ENCODE data around the gene ALKBH4. TPM values are rescaled to one million over a fixed set of nuclear protein-coding genes. Genes with fewer than 3 reads are reported as not detected.
"Not testable (repeated sequence)": the region's sequence is repeated elsewhere in the genome, so short reads cannot be mapped to it uniquely, and the experiment has no call there.

The ALKBH4 gene
- polyA plus RNA-seq, 4 donors = 6.7 to 10.1 (median 8.9) TPM

GRCh38 chr7:102408530-102408929 is 56.1 kb downstream of the ALKBH4 start:
- H3K9me3 ChIP-seq (ENCODE audit: control insufficient read depth in 2 of 2, insufficient read depth in 1 of 2, low read depth in 1 of 2, low read length in 1 of 2); FAIRE-seq; DNase-seq; H3K4me1 ChIP-seq (ENCODE audit: control insufficient read depth in 3 of 3, insufficient read depth in 2 of 3, low read depth in 1 of 3, low read length in 2 of 3); H3K27me3 ChIP-seq (ENCODE audit: control insufficient read depth in 3 of 3, insufficient read depth in 3 of 3, low read length in 3 of 3); H3K27ac ChIP-seq (ENCODE audit: low read depth in 1 of 3, low read length in 2 of 3); H3K4me3 ChIP-seq (ENCODE audit: low read depth in 1 of 3, low read length in 3 of 3): not testable (repeated sequence)
- H3K36me3 ChIP-seq (ENCODE audit: control insufficient read depth in 3 of 3, insufficient read depth in 2 of 3, low read depth in 1 of 3, low read length in 3 of 3) = peaks cover 17 to 87% (median 26%) of the 10 kb centered on the region in 3 donors
- WGBS, 3 donors = 91 to 97% (median 96%) methylated on average over 6 of the region's 6 CpGs

- Histone ChIP-seq H3K27me3 (ENCODE audit: control insufficient read depth in 3 of 3, insufficient read depth in 3 of 3, low read length in 3 of 3) (no peaks in the 10 kb centered on the region), H3K36me3 (ENCODE audit: control insufficient read depth in 3 of 3, insufficient read depth in 2 of 3, low read depth in 1 of 3, low read length in 3 of 3) (peaks cover 20 to 88% (median 22%) of the 10 kb centered on the region in 3 donors), H3K4me1 (ENCODE audit: control insufficient read depth in 3 of 3, insufficient read depth in 2 of 3, low read depth in 1 of 3, low read length in 2 of 3) (no peaks in the 10 kb centered on the region), H3K9me3 (ENCODE audit: control insufficient read depth in 2 of 2, insufficient read depth in 1 of 2, low read depth in 1 of 2, low read length in 1 of 2) (peaks cover 0 to 6% of the 10 kb centered on the region in 2 donors), H3K4me3 (ENCODE audit: low read depth in 1 of 3, low read length in 3 of 3) (no peak overlapping the region), H3K27ac (ENCODE audit: low read depth in 1 of 3, low read length in 2 of 3) (no peak overlapping the region)
- no peak for FAIRE-seq
- no peak for DNase-seq
- 90 to 93% (median 93%) methylated on average over 6 of the region's 6 CpGs for whole genome bisulfite sequencing, 3 donors
These were observed 56.8 kb downstream of the ALKBH4 start for GRCh38 chr7:102407910-102408309.

Other genes starting within 250 kb of the ALKBH4 start
- 1 to 10 TPM in 3 of 4 donors, under 1 TPM in 1; 0.67 to 2.5 (median 1.6) TPM for gene SH2B2, start 178.0 kb downstream of the ALKBH4 start, polyA plus RNA-seq
- gene SPDYE6, start 108.4 kb downstream of the ALKBH4 start, polyA plus RNA-seq = 1 to 10 TPM in 1 of 4 donors, under 1 TPM in 1, not detected in 2; 0.09 to 3.3 TPM
- 10 to 100 TPM; 17.5 to 28.1 (median 20.1) TPM for gene PRKRIP1, start 68.5 kb downstream of the ALKBH4 start, polyA plus RNA-seq
- 1 to 10 TPM in 3 of 4 donors, under 1 TPM in 1; 0.89 to 8.8 (median 5.4) TPM for gene ORAI2, start 31.3 kb downstream of the ALKBH4 start, polyA plus RNA-seq
- 10 to 100 TPM in 3 of 4 donors, 1 to 10 TPM in 1; 8.6 to 17.4 (median 13.5) TPM for gene LRWD1, start 121 bp upstream of the ALKBH4 start, polyA plus RNA-seq
- gene POLR2J, start 14.1 kb upstream of the ALKBH4 start, polyA plus RNA-seq = 100 to 1,000 TPM in 2 of 4 donors, 10 to 100 TPM in 2; 51.4 to 169 (median 110) TPM
- 10 to 100 TPM; 14.2 to 58.4 (median 35.7) TPM for gene RASA4B, start 52.9 kb upstream of the ALKBH4 start, polyA plus RNA-seq
- 10 to 100 TPM in 2 of 4 donors, 1 to 10 TPM in 2; 5.8 to 15.4 (median 10.8) TPM for gene UPK3BL2, start 78.8 kb upstream of the ALKBH4 start, polyA plus RNA-seq
- 1 to 10 TPM in 1 of 4 donors, under 1 TPM in 1, not detected in 2; 0.04 to 2.9 TPM for gene SPDYE2, start 86.4 kb upstream of the ALKBH4 start, polyA plus RNA-seq
- gene POLR2J3, start 107.7 kb upstream of the ALKBH4 start, polyA plus RNA-seq = 10 to 100 TPM; 31.6 to 63.0 (median 41.8) TPM
- 10 to 100 TPM; 24.2 to 31.1 (median 27.2) TPM for gene RASA4, start 151.9 kb upstream of the ALKBH4 start, polyA plus RNA-seq
- gene UPK3BL1, start 177.9 kb upstream of the ALKBH4 start, polyA plus RNA-seq = 10 to 100 TPM; 21.3 to 84.0 (median 54.3) TPM
- gene SPDYE2B, start 185.5 kb upstream of the ALKBH4 start, polyA plus RNA-seq = 1 to 10 TPM in 1 of 4 donors, not detected in 3; 1.3 TPM
- gene POLR2J2, start 206.8 kb upstream of the ALKBH4 start, polyA plus RNA-seq = 1 to 10 TPM; 1.1 to 7.8 (median 1.5) TPM